ENCODE measurements around the gene GNS. TPM values are rescaled to one million over a fixed set of nuclear protein-coding genes. Genes with fewer than 3 reads are reported as not detected.

Gene GNS
- total RNA-seq, 3 donors from 2014 or later, result 57.4 to 79.2 (median 72.9) TPM

DNA sequence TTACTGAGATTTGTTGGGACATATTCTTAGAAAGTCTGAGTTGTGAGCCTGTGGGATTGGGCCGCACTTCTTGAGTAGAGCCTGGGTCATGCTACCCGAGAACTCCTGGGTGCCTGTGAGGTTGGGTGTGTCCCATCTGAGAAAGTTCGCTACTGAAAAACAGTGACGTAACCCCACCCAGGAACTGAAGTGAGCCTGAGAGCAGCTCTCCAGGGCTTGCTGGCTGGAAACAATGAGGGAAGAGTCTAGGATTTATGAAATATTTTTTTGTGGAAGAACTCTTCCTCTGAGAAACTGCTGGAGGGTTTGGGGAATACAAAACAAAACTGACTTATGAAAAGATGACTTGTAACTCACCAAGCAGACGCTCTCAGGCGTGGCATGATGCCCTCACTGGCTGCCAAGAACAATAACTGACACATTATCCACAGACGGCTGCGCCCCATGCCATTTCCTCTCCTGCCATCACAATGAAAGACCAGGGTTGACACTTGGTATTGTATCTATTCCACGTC lies 79.7 kb downstream of the GNS start:
- no peaks in the 10 kb centered on the region for H3K36me3 ChIP-seq (ENCODE audit: low read depth)
- peak; percentile 74 to 85 (median 78) for DNase-seq
- H3K9me3 ChIP-seq, result no peaks in the 10 kb centered on the region
- no peak overlapping the region for H3K4me3 ChIP-seq
- intact Hi-C loops (cut with DNase I, micrococcal nuclease), result loop anchor here in 1 of 2 donors (5.0 kb wide), 1 partner anchor 67 kb away; the partner anchor contains the start of gene RASSF3
- peaks cover 51% of the 10 kb centered on the region for H3K4me1 ChIP-seq (ENCODE audit: low read depth)
- no peak for TF ChIP-seq CTCF (IDR thresholded peaks at IDR 0.05)
- ATAC-seq, result peak; percentile 79

DNA sequence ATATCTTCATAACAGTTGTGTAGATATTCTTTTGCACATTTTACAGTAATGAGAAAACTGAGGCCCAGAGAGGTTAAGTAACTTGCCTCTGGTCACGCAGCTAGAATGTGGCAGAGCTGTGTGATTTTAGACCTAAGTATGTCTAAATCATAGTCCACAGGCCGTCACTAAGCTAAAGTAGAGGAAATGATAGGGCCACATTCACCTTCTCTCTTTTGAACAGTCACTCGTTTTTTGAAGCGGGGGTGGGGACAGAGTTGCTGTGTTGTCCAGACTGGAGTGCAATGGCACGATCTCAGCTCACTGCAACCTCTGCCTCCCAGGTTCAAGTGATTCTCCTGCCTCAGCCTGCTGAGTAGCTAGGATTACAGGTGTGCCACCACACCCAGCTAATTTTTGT lies 80.4 kb downstream of the GNS start:
- no peaks in the 10 kb centered on the region for H3K36me3 ChIP-seq (ENCODE audit: low read depth)
- DNase-seq, result no peak
- no peak overlapping the region for H3K4me3 ChIP-seq
- intact Hi-C loops (cut with DNase I, micrococcal nuclease), result loop anchor here in 1 of 2 donors (5.0 kb wide), 1 partner anchor 67 kb away; the partner anchor contains the start of gene RASSF3
- ATAC-seq, result no peak
- H3K4me1 ChIP-seq (ENCODE audit: low read depth), result peaks cover 58% of the 10 kb centered on the region
- no peak for TF ChIP-seq CTCF (IDR thresholded peaks at IDR 0.05)
- H3K9me3 ChIP-seq, result no peaks in the 10 kb centered on the region

GRCh38 chr12:64678248-64678647 lies 81.0 kb downstream of the GNS start:
- DNase-seq (no peak), ATAC-seq (no peak)
- TF ChIP-seq CTCF (IDR thresholded peaks at IDR 0.05), result no peak
- intact Hi-C loops (cut with DNase I, micrococcal nuclease), result loop anchor here in 1 of 2 donors (5.0 kb wide), 1 partner anchor 66 kb away; the partner anchor contains the start of gene RASSF3
- H3K4me3 ChIP-seq, result no peak overlapping the region
- peaks cover 64% of the 10 kb centered on the region for H3K4me1 ChIP-seq (ENCODE audit: low read depth)
- H3K9me3 ChIP-seq, result no peaks in the 10 kb centered on the region
- H3K36me3 ChIP-seq (ENCODE audit: low read depth), result no peaks in the 10 kb centered on the region

GRCh38 chr12:64675795-64676194 lies 83.4 kb downstream of the GNS start:
- intact Hi-C loops (cut with DNase I, micrococcal nuclease), result loop anchor here in 1 of 2 donors (5.0 kb wide), 1 partner anchor 63 kb away; the partner anchor contains the start of gene RASSF3
- ATAC-seq (peak; percentile 36), DNase-seq (peak in 1 of 3 donors; percentile 54)
- no peak for TF ChIP-seq CTCF (IDR thresholded peaks at IDR 0.05)
- H3K4me1 ChIP-seq (ENCODE audit: low read depth), result peaks cover 75% of the 10 kb centered on the region
- no peaks in the 10 kb centered on the region for H3K9me3 ChIP-seq
- H3K36me3 ChIP-seq (ENCODE audit: low read depth), result no peaks in the 10 kb centered on the region
- H3K4me3 ChIP-seq, result no peak overlapping the region

GRCh38 chr12:64674367-64674922 lies 84.8 kb downstream of the GNS start:
- intact Hi-C loops (cut with DNase I, micrococcal nuclease), result no loop called here

More at GRCh38 chr12:64674367-64674922, 84.8 kb downstream of the GNS start:
- Histone ChIP-seq H3K4me3 (no peak overlapping the region), H3K36me3 (ENCODE audit: low read depth) (no peaks in the 10 kb centered on the region), H3K9me3 (no peaks in the 10 kb centered on the region), H3K4me1 (ENCODE audit: low read depth) (peaks cover 77% of the 10 kb centered on the region)
- no peak for TF ChIP-seq CTCF (IDR thresholded peaks at IDR 0.05)
- peak in 1 of 3 donors; percentile 80 for DNase-seq
- peak; percentile 15 for ATAC-seq

Measured in mucosa of descending colon (tissue), 3 donors.